ENCODE data around the gene CHST8.

The CHST8 gene

DNA sequence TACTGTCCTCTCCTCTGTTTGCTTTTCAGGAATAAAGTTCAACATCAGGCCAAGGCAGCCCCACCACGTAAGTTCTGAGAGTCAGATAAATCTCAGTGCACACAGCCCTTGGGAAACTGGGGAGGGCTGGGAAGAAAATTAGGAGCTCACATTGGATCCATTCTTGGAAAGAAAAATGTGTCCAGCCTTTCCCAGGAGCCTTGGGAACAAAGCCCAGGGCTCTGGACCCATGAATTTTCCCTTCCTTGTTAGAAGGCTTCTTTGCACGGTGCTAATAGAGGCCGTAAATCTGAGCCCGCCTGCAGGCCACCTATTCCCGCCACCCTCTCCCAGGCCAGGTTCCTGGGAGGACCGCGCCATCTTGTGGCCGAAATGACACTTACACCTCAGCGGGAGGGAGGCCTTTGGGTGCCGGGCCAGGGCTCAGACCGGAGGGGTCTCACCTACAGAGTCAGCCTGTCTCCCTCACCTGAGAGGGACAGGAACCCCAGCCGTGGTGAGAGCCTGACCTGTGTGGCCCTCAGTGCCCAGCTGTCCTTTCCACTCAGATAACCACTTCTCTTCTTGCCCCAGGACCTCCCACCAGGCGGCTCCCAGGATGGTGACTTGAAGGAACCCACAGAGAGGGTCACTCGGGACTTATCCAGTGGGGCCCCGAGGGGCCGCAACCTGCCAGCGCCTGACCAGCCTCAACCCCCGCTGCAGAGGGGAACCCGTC is 149.8 kb downstream of the CHST8 start:
- Histone ChIP-seq H3K36me3 (replicated peaks) (no peaks in the 10 kb centered on the region), H3K27me3 (replicated peaks) (peaks cover 2% of the 10 kb centered on the region), H3K4me3 (ENCODE audit: low read depth, low read length) (no peak overlapping the region), H3K27ac (no peak overlapping the region)
- DNase-seq, result peak; percentile 45
- TF ChIP-seq, protein P1, sequence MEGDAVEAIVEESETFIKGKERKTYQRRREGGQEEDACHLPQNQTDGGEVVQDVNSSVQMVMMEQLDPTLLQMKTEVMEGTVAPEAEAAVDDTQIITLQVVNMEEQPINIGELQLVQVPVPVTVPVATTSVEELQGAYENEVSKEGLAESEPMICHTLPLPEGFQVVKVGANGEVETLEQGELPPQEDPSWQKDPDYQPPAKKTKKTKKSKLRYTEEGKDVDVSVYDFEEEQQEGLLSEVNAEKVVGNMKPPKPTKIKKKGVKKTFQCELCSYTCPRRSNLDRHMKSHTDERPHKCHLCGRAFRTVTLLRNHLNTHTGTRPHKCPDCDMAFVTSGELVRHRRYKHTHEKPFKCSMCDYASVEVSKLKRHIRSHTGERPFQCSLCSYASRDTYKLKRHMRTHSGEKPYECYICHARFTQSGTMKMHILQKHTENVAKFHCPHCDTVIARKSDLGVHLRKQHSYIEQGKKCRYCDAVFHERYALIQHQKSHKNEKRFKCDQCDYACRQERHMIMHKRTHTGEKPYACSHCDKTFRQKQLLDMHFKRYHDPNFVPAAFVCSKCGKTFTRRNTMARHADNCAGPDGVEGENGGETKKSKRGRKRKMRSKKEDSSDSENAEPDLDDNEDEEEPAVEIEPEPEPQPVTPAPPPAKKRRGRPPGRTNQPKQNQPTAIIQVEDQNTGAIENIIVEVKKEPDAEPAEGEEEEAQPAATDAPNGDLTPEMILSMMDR (IDR thresholded peaks at IDR 0.05; ENCODE audit: low read depth, low read length, missing control alignments), result peak; percentile 90
- in situ Hi-C loops (cut with HindIII; ENCODE audit: low pct_ligation_motif_present, low sequenced_read_pairs), result loop anchor here (25.0 kb wide), 1 partner anchor 359 kb away; no protein-coding TSS in a partner anchor

DNA sequence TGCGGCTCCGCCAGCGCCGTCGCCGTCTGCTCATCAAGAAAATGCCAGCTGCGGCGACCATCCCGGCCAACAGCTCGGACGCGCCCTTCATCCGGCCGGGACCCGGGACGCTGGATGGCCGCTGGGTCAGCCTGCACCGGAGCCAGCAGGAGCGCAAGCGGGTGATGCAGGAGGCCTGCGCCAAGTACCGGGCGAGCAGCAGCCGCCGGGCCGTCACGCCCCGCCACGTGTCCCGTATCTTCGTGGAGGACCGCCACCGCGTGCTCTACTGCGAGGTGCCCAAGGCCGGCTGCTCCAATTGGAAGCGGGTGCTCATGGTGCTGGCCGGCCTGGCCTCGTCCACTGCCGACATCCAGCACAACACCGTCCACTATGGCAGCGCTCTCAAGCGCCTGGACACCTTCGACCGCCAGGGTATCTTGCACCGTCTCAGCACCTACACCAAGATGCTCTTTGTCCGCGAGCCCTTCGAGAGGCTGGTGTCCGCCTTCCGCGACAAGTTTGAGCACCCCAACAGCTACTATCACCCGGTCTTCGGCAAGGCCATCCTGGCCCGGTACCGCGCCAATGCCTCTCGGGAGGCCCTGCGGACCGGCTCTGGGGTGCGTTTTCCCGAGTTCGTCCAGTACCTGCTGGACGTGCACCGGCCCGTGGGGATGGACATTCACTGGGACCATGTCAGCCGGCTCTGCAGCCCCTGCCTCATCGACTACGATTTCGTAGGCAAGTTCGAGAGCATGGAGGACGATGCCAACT is 150.5 kb downstream of the CHST8 start:
- TF ChIP-seq, protein P1 (IDR thresholded peaks at IDR 0.05; ENCODE audit: low read depth, low read length, missing control alignments), result no peak
- H3K27ac ChIP-seq, result no peak overlapping the region
- no peaks in the 10 kb centered on the region for H3K36me3 ChIP-seq (replicated peaks)
- H3K4me3 ChIP-seq (ENCODE audit: low read depth, low read length), result no peak overlapping the region
- in situ Hi-C loops (cut with HindIII; ENCODE audit: low pct_ligation_motif_present, low sequenced_read_pairs), result loop anchor here (25.0 kb wide), 1 partner anchor 360 kb away; no protein-coding TSS in a partner anchor
- peaks cover 2% of the 10 kb centered on the region for H3K27me3 ChIP-seq (replicated peaks)
- DNase-seq, result no peak

DNA sequence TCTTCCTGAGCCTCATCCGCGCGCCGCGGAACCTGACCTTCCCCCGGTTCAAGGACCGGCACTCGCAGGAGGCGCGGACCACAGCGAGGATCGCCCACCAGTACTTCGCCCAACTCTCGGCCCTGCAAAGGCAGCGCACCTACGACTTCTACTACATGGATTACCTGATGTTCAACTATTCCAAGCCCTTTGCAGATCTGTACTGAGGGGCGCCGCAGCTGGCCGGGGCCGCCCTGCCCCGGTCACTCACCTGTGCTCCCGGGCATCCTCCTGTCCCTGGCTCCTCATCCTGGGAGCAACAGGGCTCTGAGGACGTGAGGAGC is 151.1 kb downstream of the CHST8 start:
- H3K4me3 ChIP-seq (ENCODE audit: low read depth, low read length), result no peak overlapping the region
- H3K27ac ChIP-seq, result no peak overlapping the region
- H3K36me3 ChIP-seq (replicated peaks), result no peaks in the 10 kb centered on the region
- H3K27me3 ChIP-seq (replicated peaks), result peaks cover 2% of the 10 kb centered on the region
- DNase-seq, result no peak
- TF ChIP-seq, protein P1 (IDR thresholded peaks at IDR 0.05; ENCODE audit: low read depth, low read length, missing control alignments), result no peak
- in situ Hi-C loops (cut with HindIII; ENCODE audit: low pct_ligation_motif_present, low sequenced_read_pairs), result loop anchor here (25.0 kb wide), 1 partner anchor 361 kb away; no protein-coding TSS in a partner anchor

DNA sequence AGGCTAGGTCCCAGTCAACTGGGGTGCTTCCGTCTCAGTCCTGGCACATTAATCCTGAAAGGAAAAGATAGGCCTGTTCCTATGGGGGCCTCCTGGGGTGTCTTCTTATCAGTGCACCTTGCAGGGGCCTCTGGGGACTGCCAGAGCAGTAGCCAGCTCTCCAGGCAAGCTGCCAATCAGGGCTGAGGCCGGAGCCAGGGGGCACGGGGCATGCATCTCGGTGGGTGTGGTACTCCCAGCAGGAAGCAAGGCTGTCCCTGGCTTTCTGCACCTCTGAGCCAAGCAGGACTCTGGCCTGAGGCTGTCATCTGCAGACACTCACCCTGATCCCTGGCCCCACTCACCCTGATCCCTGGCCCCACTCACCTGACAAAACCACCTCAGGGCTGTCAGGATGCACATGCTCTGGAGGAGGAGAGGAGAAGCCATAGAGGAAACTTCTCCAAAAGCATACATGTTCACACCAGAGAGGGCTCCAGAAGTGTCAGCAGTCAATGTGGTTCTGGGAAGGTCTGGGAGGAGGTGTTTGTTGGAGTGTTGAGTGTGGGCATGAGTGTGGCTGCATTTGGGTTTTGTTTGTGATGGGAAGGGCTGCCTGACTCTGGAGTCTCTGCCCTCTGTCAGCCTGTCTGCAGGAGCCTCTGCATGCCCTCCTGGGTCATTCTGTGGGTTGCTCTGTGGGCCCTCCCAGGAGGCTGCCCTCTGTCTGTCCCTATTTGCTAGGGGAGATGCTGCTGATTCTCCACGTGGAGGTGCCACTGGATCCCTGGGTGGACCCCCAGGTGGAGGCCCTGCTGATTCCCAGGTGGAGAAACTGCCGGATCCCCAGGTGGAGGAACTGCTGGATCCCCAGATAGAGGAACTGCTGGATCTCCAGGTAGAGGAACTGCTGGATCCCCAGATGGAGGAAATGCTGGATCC is 152.2 kb downstream of the CHST8 start:
- Histone ChIP-seq H3K4me3 (ENCODE audit: low read depth, low read length) (no peak overlapping the region), H3K27ac (no peak overlapping the region), H3K27me3 (replicated peaks) (peaks cover 2% of the 10 kb centered on the region), H3K36me3 (replicated peaks) (no peaks in the 10 kb centered on the region)
- in situ Hi-C loops (cut with HindIII; ENCODE audit: low pct_ligation_motif_present, low sequenced_read_pairs), result loop anchor here (25.0 kb wide), 1 partner anchor 362 kb away; no protein-coding TSS in a partner anchor
- DNase-seq, result no peak
- TF ChIP-seq, protein P1 (IDR thresholded peaks at IDR 0.05; ENCODE audit: low read depth, low read length, missing control alignments), result no peak

DNA sequence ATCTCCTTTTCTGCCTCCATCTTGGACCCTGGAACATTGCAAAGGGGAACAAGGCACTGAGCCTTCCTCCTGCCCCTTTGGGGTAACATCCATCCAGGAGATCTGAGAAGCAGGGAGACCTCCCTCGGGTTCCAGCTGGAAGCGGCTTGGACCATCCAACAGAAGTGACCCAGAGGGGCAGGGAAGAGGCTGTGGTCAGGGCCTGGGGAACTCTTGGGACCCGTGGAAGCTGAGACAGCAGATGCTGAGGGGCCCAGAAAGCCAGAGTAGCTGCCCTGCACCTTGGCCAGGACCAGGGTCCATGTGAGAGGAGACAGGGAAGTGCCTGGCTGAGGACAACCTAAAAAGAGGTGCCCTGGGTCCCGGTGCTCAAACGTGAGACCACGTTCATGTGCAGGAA is 153.0 kb downstream of the CHST8 start:
- in situ Hi-C loops (cut with HindIII; ENCODE audit: low pct_ligation_motif_present, low sequenced_read_pairs), result loop anchor here (25.0 kb wide), 1 partner anchor 362 kb away; no protein-coding TSS in a partner anchor
- DNase-seq, result no peak
- no peak overlapping the region for H3K27ac ChIP-seq
- TF ChIP-seq, protein P1 (IDR thresholded peaks at IDR 0.05; ENCODE audit: low read depth, low read length, missing control alignments), result no peak
- peaks cover 2% of the 10 kb centered on the region for H3K27me3 ChIP-seq (replicated peaks)
- no peaks in the 10 kb centered on the region for H3K36me3 ChIP-seq (replicated peaks)
- no peak overlapping the region for H3K4me3 ChIP-seq (ENCODE audit: low read depth, low read length)
